ELF-1 (cell line): ENCODE measurements around the gene PACS2.

Source experiments
- DNase-seq: peaks from one replicate; pipeline ENCODE4 v3.0.0-alpha.2; 2016; ENCODE audit warnings: low read depth, low spot score

Gene PACS2

GRCh38 chr14:105367116-105368031 is 52.8 kb downstream of the PACS2 start:
- DNase-seq = no peak

GRCh38 chr14:105368032-105368417 is 53.5 kb downstream of the PACS2 start:
- no peak for DNase-seq

- DNase-seq = no peak
Observed at GRCh38 chr14:105368426-105368825, 53.9 kb downstream of the PACS2 start.

- DNase-seq = no peak
Observed at GRCh38 chr14:105368910-105369652, 54.5 kb downstream of the PACS2 start.

GRCh38 chr14:105369653-105370040 is 55.1 kb downstream of the PACS2 start:
- DNase-seq = no peak

GRCh38 chr14:105374389-105374788 is 59.8 kb downstream of the PACS2 start:
- no peak for DNase-seq

- DNase-seq = no peak
Observed at GRCh38 chr14:105375635-105376057, 61.1 kb downstream of the PACS2 start.

GRCh38 chr14:105376521-105377440 is 62.2 kb downstream of the PACS2 start:
- no peak for DNase-seq

GRCh38 chr14:105377555-105378182 is 63.1 kb downstream of the PACS2 start:
- peak; percentile 42 for DNase-seq

- no peak for DNase-seq
Observed at GRCh38 chr14:105378199-105378598, 63.7 kb downstream of the PACS2 start.

GRCh38 chr14:105378873-105379685 is 64.5 kb downstream of the PACS2 start:
- DNase-seq = peak; percentile 37

GRCh38 chr14:105379946-105380345 is 65.4 kb downstream of the PACS2 start:
- no peak for DNase-seq

GRCh38 chr14:105380756-105381155 is 66.2 kb downstream of the PACS2 start:
- DNase-seq = no peak

- no peak for DNase-seq
Observed at GRCh38 chr14:105381446-105382342, 67.1 kb downstream of the PACS2 start.

GRCh38 chr14:105382343-105383082 is 68.0 kb downstream of the PACS2 start:
- no peak for DNase-seq

GRCh38 chr14:105383083-105383730 is 68.7 kb downstream of the PACS2 start:
- DNase-seq = no peak

- DNase-seq = no peak
Observed at GRCh38 chr14:105384041-105384557, 69.6 kb downstream of the PACS2 start.
